SK-N-SH treated with all-trans-retinoic acid at 6 μM for 48 hours (cell line): ENCODE results near the gene CDKN2AIPNL.

ENCODE experiments used
- ATAC-seq: fragments of 200-7000 bp; cut with Tn5 transposase; 3 replicates; pipeline ENCODE4 v1.9.1; 2020; ENCODE audit warnings: mild to moderate bottlenecking, moderate library complexity
- ARNTL ChIP-seq: fragments of 450-650 bp; formaldehyde crosslinking; IDR thresholded peaks from 2 replicates; pipeline ENCODE4 v1.5.0; 2020; ENCODE audit warnings: low read depth, mild to moderate bottlenecking, moderate library complexity, borderline replicate concordance
- BACH2 ChIP-seq: fragments of 250-450 bp; sonication (Bioruptor Pico); IDR thresholded peaks from 2 replicates; pipeline ENCODE4 v1.9.0; 2021; ENCODE audit warnings: mild to moderate bottlenecking, borderline replicate concordance
- CREB5 ChIP-seq: fragments of 250-450 bp; sonication (Bioruptor Pico); IDR thresholded peaks from 2 replicates; pipeline ENCODE4 v1.5.1; 2020; ENCODE audit warnings: low read depth, mild to moderate bottlenecking, moderate library complexity
- CSDC2 ChIP-seq: fragments of 250-450 bp; sonication (Bioruptor Pico); IDR thresholded peaks from 2 replicates; pipeline ENCODE4 v1.5.0; 2020; ENCODE audit warnings: mild to moderate bottlenecking, moderate library complexity
- CSRNP3 ChIP-seq: fragments of 250-450 bp; sonication (Bioruptor Pico); IDR thresholded peaks from 2 replicates; pipeline ENCODE4 v1.5.1; 2021; ENCODE audit warnings: mild to moderate bottlenecking, moderate library complexity
- GLIS3 ChIP-seq: fragments of 250-450 bp; sonication (Bioruptor Pico); IDR thresholded peaks from 2 replicates; pipeline ENCODE4 v1.5.0; 2020; ENCODE audit warnings: mild to moderate bottlenecking, moderate library complexity
- ISL1 ChIP-seq: fragments of 250-450 bp; sonication (Bioruptor Pico); IDR thresholded peaks from 2 replicates; pipeline ENCODE4 v2.1.2; 2022; ENCODE audit warnings: mild to moderate bottlenecking, moderate library complexity
- OSR1 ChIP-seq: fragments of 250-450 bp; sonication (Bioruptor Pico); IDR thresholded peaks from 2 replicates; pipeline ENCODE4 v1.8.0; 2022; ENCODE audit warnings: moderate library complexity, mild to moderate bottlenecking, inconsistent platforms
- PATZ1 ChIP-seq: fragments of 250-450 bp; sonication (Bioruptor Pico); IDR thresholded peaks from 2 replicates; pipeline ENCODE4 v1.8.0; 2020; ENCODE audit warnings: mild to moderate bottlenecking, moderate library complexity, borderline replicate concordance
- POU6F1 ChIP-seq: fragments of 250-450 bp; sonication (Bioruptor Pico); IDR thresholded peaks from 2 replicates; pipeline ENCODE4 v1.8.0; 2021; ENCODE audit warnings: low read depth, mild to moderate bottlenecking, moderate library complexity, borderline replicate concordance
- PPARA ChIP-seq: fragments of 250-450 bp; sonication (Bioruptor Pico); IDR thresholded peaks from 2 replicates; pipeline ENCODE4 v1.5.0; 2020; ENCODE audit warnings: mild to moderate bottlenecking, borderline replicate concordance
- RARB ChIP-seq: fragments of 250-450 bp; sonication (Bioruptor Pico); IDR thresholded peaks from 2 replicates; pipeline ENCODE4 v1.8.0; 2021; ENCODE audit warnings: mild to moderate bottlenecking, moderate library complexity
- SNAI2 ChIP-seq: fragments of 250-450 bp; sonication (Bioruptor Pico); IDR thresholded peaks from 2 replicates; pipeline ENCODE4 v1.5.0; 2020; ENCODE audit warnings: mild to moderate bottlenecking, moderate library complexity
- TCF4 ChIP-seq: fragments of 250-450 bp; sonication (Bioruptor Pico); IDR thresholded peaks from 2 replicates; pipeline ENCODE4 v1.8.0; 2021; ENCODE audit warnings: mild to moderate bottlenecking, moderate library complexity, borderline replicate concordance
- TOX ChIP-seq: fragments of 250-450 bp; sonication (Bioruptor Pico); IDR thresholded peaks from 2 replicates; pipeline ENCODE4 v1.8.0; 2021; ENCODE audit warnings: mild to moderate bottlenecking, moderate library complexity, borderline replicate concordance
- TSHZ2 ChIP-seq: fragments of 250-450 bp; sonication (Bioruptor Pico); IDR thresholded peaks from 2 replicates; pipeline ENCODE4 v1.5.0; 2020; ENCODE audit warnings: mild to moderate bottlenecking, moderate library complexity
- ZC3H10 ChIP-seq: fragments of 250-450 bp; sonication (Bioruptor Pico); IDR thresholded peaks from 2 replicates; pipeline ENCODE4 v1.5.1; 2021; ENCODE audit warnings: mild to moderate bottlenecking, moderate library complexity
- ZFP3 ChIP-seq: fragments of 250-450 bp; sonication (Bioruptor Pico); IDR thresholded peaks from 2 replicates; pipeline ENCODE4 v1.5.0; 2020; ENCODE audit warnings: mild to moderate bottlenecking, moderate library complexity
- ZFP30 ChIP-seq: fragments of 450-650 bp; formaldehyde crosslinking; IDR thresholded peaks from 2 replicates; pipeline ENCODE4 v1.5.0; 2022; ENCODE audit warnings: mild to moderate bottlenecking, moderate library complexity
- ZNF565 ChIP-seq: fragments of 450-650 bp; formaldehyde crosslinking; conservative IDR thresholded peaks from 2 replicates; pipeline ENCODE4 v1.5.0; 2020; ENCODE audit warnings: low read depth, mild to moderate bottlenecking, moderate library complexity
- ZNF70 ChIP-seq: fragments of 450-650 bp; formaldehyde crosslinking; IDR thresholded peaks from 2 replicates; pipeline ENCODE4 v1.5.0; 2020; ENCODE audit warnings: mild to moderate bottlenecking, moderate library complexity
- ZNF8 ChIP-seq: fragments of 450-650 bp; formaldehyde crosslinking; IDR thresholded peaks from 2 replicates; pipeline ENCODE4 v1.5.0; 2020; ENCODE audit warnings: mild to moderate bottlenecking, moderate library complexity

CDKN2AIPNL gene

GRCh38 chr5:134418958-134419357 lies 7.3 kb upstream of the CDKN2AIPNL start:
- no peak for TF ChIP-seq GLIS3 (CRISPR knock-in tag)
- TF ChIP-seq SNAI2 (CRISPR knock-in tag) = no peak
- no peak for TF ChIP-seq ZFP30 (CRISPR knock-in tag)
- TF ChIP-seq BACH2 = no peak
- no peak for TF ChIP-seq TOX (CRISPR knock-in tag)
- TF ChIP-seq ZNF565 = no peak
- TF ChIP-seq CSRNP3 (CRISPR knock-in tag) = no peak
- TF ChIP-seq ZC3H10 = no peak
- no peak for TF ChIP-seq PPARA
- TF ChIP-seq ISL1 = no peak
- TF ChIP-seq ZNF8 (CRISPR knock-in tag) = no peak
- TF ChIP-seq, all 23 proteins: peak for 0
- no peak for ATAC-seq

GRCh38 chr5:134417707-134418106 lies 6.0 kb upstream of the CDKN2AIPNL start:
- no peak for ATAC-seq
- no peak for TF ChIP-seq BACH2
- TF ChIP-seq TOX (CRISPR knock-in tag) = no peak
- no peak for TF ChIP-seq ISL1
- no peak for TF ChIP-seq PPARA
- no peak for TF ChIP-seq ZFP3 (CRISPR knock-in tag)
- no peak for TF ChIP-seq ARNTL (CRISPR knock-in tag)
- TF ChIP-seq ZFP30 (CRISPR knock-in tag) = no peak
- no peak for TF ChIP-seq TCF4 (CRISPR knock-in tag)
- no peak for TF ChIP-seq OSR1 (CRISPR knock-in tag)
- no peak for TF ChIP-seq ZNF70 (CRISPR knock-in tag)
- no peak for TF ChIP-seq SNAI2 (CRISPR knock-in tag)
- TF ChIP-seq RARB (CRISPR knock-in tag) = no peak
- TF ChIP-seq CSDC2 (CRISPR knock-in tag) = no peak
- no peak for TF ChIP-seq CSRNP3 (CRISPR knock-in tag)
- no peak for TF ChIP-seq POU6F1

- TF ChIP-seq ZFP3 (CRISPR knock-in tag) (no peak), ZC3H10 (no peak), ZNF565 (no peak), CREB5 (CRISPR knock-in tag) (no peak), TCF4 (CRISPR knock-in tag) (no peak), GLIS3 (CRISPR knock-in tag) (no peak)
- TF ChIP-seq, all 23 proteins: peak for 0
- ATAC-seq = no peak
Observed at GRCh38 chr5:134413046-134413445, 1.4 kb upstream of the CDKN2AIPNL start.

- ATAC-seq = no peak
- TF ChIP-seq POU6F1 (no peak), ZNF8 (CRISPR knock-in tag) (no peak), TCF4 (CRISPR knock-in tag) (no peak), ZNF565 (no peak), TSHZ2 (CRISPR knock-in tag) (no peak), CSDC2 (CRISPR knock-in tag) (no peak), RARB (CRISPR knock-in tag) (no peak), ISL1 (no peak), ZFP30 (CRISPR knock-in tag) (no peak), PPARA (no peak), GLIS3 (CRISPR knock-in tag) (no peak), PATZ1 (CRISPR knock-in tag) (no peak), CREB5 (CRISPR knock-in tag) (no peak), ZFP3 (CRISPR knock-in tag) (no peak)
Observed at GRCh38 chr5:134411228-134411545, 494 bp downstream of the CDKN2AIPNL start.
